Common myeloid progenitor, CD34-positive (primary cell): ENCODE measurements around the gene NCR3LG1.
A peak's percentile ranks its signal among the peaks of the same experiment; 100 is the strongest.
"Not testable (repeated sequence)": the region's sequence is repeated elsewhere in the genome, so short reads cannot be mapped to it uniquely, and the experiment has no call there.

Source experiments
- CTCF ChIA-PET: fragments of 350-600 bp; sonication (Branson Sonifier 250); formaldehyde crosslinking; loops from one replicate; lab custom pipeline; 2021; ENCODE audit warnings: antibody characterized with exemption; lab: Charles Lee
- POLR2A ChIA-PET: fragments of 350-600 bp; sonication (Branson Sonifier 250); formaldehyde crosslinking; loops from one replicate; lab custom pipeline; 2021; ENCODE audit warnings: antibody characterized with exemption; lab: Charles Lee
- DNase-seq, 3 donors: peaks; one replicate each; pipeline versions ENCODE4 v3.0.0 to v3.0.0-alpha.2; 2013
- H3K27ac ChIP-seq, 2 experiments: 1 replicate in 1 of 2; 2 replicates in 1 of 2; pipeline ENCODE4 v1.7.0; 2013; ENCODE audit warnings: inconsistent platforms in 2 of 2, low read length in 2 of 2, mild to moderate bottlenecking in 2 of 2, low read depth in 1 of 2, moderate library complexity in 1 of 2; ENCODE audit not compliant: severe bottlenecking in 2 of 2, insufficient read depth in 1 of 2, poor library complexity in 1 of 2
- H3K27me3 ChIP-seq, 5 experiments: replicated peaks in 2 of 5; 1 replicate in 3 of 5; 2 replicates in 2 of 5; pipeline versions ENCODE4 v1.6.1 to v1.7.0; 2013; ENCODE audit warnings: low read length in 4 of 5, mild to moderate bottlenecking in 2 of 5, moderate library complexity in 2 of 5, inconsistent platforms in 1 of 5; ENCODE audit not compliant: insufficient read depth in 5 of 5, control insufficient read depth in 4 of 5
- H3K36me3 ChIP-seq, 4 experiments: 1 replicate in 2 of 4; 2 replicates in 2 of 4; pipeline versions ENCODE4 v1.6.1 to v1.7.0; 2013; ENCODE audit warnings: low read length in 3 of 4, control low read depth in 1 of 4, mild to moderate bottlenecking in 1 of 4; ENCODE audit not compliant: control insufficient read depth in 4 of 4, insufficient read depth in 4 of 4
- H3K4me1 ChIP-seq, 4 experiments: 1 replicate in 3 of 4; 2 replicates in 1 of 4; pipeline versions ENCODE4 v1.6.1 to v1.7.1; 2013; ENCODE audit warnings: low read length in 3 of 4, mild to moderate bottlenecking in 3 of 4, control low read depth in 1 of 4, inconsistent platforms in 1 of 4, moderate library complexity in 1 of 4; ENCODE audit not compliant: control insufficient read depth in 4 of 4, insufficient read depth in 4 of 4; ENCODE audit errors: control extremely low read depth in 1 of 4
- H3K4me3 ChIP-seq, 7 experiments: 1 replicate in 4 of 7; 2 replicates in 3 of 7; pipeline versions ENCODE4 v1.5.1 to v1.7.0; 2013; ENCODE audit warnings: mild to moderate bottlenecking in 7 of 7, low read length in 6 of 7, moderate library complexity in 6 of 7, inconsistent platforms in 2 of 7, low read depth in 2 of 7, control low read depth in 1 of 7; ENCODE audit not compliant: insufficient read depth in 4 of 7, control insufficient read depth in 1 of 7; ENCODE audit errors: extremely low read depth in 1 of 7
- H3K9me3 ChIP-seq, 5 experiments: 1 replicate in 4 of 5; 2 replicates in 1 of 5; pipeline versions ENCODE4 v1.6.1 to v1.7.1; 2013; ENCODE audit warnings: low read length in 4 of 5, mild to moderate bottlenecking in 2 of 5, inconsistent platforms in 1 of 5, low read depth in 1 of 5, moderate library complexity in 1 of 5; ENCODE audit not compliant: control insufficient read depth in 4 of 5, insufficient read depth in 2 of 5; ENCODE audit errors: control extremely low read depth in 1 of 5
- WGBS: methylation state at CpG from one replicate; pipeline ENCODE4 v1.1.5; 2013; ENCODE audit not compliant: insufficient coverage; 5-methylcytosine and 5-hydroxymethylcytosine counted together

The NCR3LG1 gene

DNA sequence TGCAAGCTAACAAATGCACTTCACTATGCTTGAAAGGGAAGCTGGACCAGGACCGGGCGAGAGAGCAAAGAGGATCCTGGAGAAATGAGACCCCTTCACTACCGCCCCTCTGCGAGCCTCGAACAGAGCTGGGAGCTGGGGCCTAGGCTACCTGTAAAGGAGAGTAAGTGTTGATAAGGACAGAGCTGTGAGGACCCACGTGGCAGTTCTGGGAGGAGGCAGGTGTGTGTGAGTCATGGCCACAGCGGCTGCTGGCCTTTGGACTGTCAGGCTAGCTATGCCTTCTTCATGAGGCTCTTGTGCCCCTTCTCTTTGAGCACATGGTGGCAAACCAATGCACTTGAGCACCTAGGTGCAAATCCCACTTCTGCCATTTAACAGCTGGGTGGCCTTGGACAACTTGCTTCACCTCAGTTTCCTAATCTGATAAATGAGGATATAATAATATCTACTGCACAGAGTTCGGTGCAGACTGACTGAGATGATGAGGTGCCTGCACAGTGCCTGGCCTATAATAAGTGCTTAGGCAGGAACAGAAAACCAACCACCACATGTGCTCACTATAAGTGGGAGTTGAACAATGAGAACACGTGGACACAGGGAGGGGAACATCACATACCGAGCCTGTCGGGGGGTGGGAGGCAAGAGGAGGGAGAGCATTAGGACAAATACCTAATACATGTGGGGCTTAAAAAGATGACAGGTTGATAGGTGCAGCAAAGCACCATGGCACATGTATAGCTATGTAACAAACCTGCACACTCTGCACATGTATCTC is 72.1 kb downstream of the NCR3LG1 start:
- Histone ChIP-seq H3K27ac (no peak overlapping the region), H3K27me3 (peaks cover 0 to 5% (median 3%) of the 10 kb centered on the region in 5 experiments), H3K4me3 (no peak overlapping the region), H3K4me1 (peaks cover 0 to 12% (median 3%) of the 10 kb centered on the region in 4 experiments), H3K36me3 (no peaks in the 10 kb centered on the region), H3K9me3 (no peaks in the 10 kb centered on the region)
- CTCF ChIA-PET = interaction anchor here (0.6 to 1.4 kb wide), 4 partner anchors 9 to 40 kb away, joined by 3 read pairs; no protein-coding TSS in a partner anchor
- POLR2A ChIA-PET = no interaction called here
- WGBS = 98% methylated on average over 7 of the region's 11 CpGs
- no peak for DNase-seq

DNA sequence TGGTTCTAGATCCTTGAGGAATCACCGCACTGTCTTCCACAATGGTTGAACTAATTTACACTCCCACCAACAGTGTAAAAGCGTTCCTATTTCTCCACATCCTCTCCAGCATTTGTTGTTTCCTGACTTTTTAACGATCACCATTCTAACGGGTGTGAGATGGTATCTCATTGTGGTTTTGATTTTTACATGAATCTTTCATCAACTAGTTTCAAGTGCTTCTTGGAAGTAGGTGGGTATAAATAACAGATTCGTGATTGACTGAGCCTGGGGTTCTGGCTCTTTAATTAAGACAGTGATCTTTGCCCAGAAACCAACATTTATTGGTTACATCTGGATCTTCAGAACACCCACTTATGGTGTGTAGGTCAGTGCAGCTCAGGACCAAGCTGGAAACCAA is 74.6 kb downstream of the NCR3LG1 start:
- POLR2A ChIA-PET, H3K27me3 ChIP-seq, H3K27ac ChIP-seq, CTCF ChIA-PET, H3K9me3 ChIP-seq, H3K4me3 ChIP-seq, H3K36me3 ChIP-seq: not testable (repeated sequence)
- WGBS = no CpG with 5 or more reads among the region's 5 CpGs
- DNase-seq = peak in 2 of 3 donors; percentile 10 to 25
- peaks cover 0 to 12% (median 3%) of the 10 kb centered on the region in 4 experiments for H3K4me1 ChIP-seq
